ENCODE measurements around the gene OBSCN.

DNA sequence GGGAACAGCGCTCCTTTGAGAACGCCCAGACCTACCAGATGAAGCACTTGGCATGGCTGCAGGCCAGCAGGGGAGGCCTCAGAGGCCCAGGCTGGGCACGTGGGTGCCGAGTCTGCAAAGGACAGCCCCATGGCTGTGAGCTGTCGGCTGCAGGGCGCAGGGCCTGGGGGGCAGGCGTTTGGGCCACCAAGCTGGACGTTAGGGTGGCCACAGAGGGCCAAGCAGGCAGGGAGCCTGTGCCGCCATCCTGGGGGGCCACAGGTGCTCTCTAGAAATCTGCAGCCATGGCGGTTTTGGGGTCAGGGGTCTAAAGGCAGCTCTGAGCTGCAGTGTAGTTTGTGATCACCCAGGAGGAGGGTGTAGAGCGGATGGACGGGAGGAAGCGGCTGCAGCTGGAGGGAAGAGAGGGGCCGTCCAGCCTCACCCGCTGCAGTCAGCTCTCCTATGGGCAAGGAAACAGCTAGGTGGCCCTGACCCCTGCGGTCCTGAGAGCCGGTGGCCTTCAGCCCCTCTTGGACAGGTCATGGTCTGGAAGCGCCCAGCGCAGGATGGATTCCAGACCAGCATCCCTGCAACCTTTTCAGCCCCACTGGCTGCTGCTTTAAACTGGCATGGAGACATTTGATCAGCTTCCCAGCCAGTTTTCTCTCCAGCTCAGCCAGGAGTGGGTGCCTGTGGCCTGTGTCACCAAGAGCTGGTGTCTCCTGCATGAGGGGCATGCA is 31.2 kb upstream of the OBSCN start:
- TF ChIP-seq, protein P1, sequence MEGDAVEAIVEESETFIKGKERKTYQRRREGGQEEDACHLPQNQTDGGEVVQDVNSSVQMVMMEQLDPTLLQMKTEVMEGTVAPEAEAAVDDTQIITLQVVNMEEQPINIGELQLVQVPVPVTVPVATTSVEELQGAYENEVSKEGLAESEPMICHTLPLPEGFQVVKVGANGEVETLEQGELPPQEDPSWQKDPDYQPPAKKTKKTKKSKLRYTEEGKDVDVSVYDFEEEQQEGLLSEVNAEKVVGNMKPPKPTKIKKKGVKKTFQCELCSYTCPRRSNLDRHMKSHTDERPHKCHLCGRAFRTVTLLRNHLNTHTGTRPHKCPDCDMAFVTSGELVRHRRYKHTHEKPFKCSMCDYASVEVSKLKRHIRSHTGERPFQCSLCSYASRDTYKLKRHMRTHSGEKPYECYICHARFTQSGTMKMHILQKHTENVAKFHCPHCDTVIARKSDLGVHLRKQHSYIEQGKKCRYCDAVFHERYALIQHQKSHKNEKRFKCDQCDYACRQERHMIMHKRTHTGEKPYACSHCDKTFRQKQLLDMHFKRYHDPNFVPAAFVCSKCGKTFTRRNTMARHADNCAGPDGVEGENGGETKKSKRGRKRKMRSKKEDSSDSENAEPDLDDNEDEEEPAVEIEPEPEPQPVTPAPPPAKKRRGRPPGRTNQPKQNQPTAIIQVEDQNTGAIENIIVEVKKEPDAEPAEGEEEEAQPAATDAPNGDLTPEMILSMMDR (IDR thresholded peaks at IDR 0.05) = no peak
- TF ChIP-seq SIN3A (IDR thresholded peaks at IDR 0.05; ENCODE audit: borderline replicate concordance, insufficient read depth, low read depth, low read length) (no peak), POLR2AphosphoS5 (IDR thresholded peaks at IDR 0.05; ENCODE audit: low read depth, low read length) (no peak)
